ENCODE measurements around the gene TMEM108. TPM values are rescaled to one million over a fixed set of nuclear protein-coding genes. Genes with fewer than 3 reads are reported as not detected.

The TMEM108 gene
- total and polyA plus RNA-seq, 2 of the 4 experiments (the other 2 are of a cell fraction), result 0.18 to 2.2 TPM

DNA sequence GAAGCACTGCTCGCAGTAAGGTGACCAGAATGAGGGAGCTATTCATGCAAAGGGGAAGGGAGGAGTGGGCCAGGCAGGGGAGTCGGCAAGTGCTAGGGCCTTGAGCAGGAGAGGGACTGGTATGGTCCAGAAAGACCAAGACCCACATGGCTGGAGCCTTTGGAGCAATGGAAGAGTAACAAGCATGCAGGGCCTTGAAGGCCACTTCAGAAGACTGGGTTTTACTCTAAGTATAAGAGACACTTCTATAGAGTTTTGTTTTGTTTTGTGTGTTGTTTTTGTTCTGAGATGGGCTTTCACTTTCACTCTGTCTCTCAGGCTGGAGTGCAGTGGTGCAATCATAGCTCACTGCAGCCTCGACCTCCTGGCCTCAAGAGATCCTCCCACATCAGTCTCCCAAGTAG is 403.7 kb downstream of the TMEM108 start:
- H3K14ac ChIP-seq (replicated peaks; ENCODE audit: low read depth, low read length), result no peak overlapping the region
- H3K9me3 ChIP-seq (ENCODE audit: control insufficient read depth, insufficient read depth, low read length), result no peaks in the 10 kb centered on the region
- no peak overlapping the region for H3K56ac ChIP-seq (ENCODE audit: extremely low read depth, insufficient read depth, low read length)
- ChIA-PET POLR2A (ENCODE audit: unreplicated experiment) (no interaction called here), CTCF (interaction anchor here (0.6 kb wide), 1 partner anchor 199 kb away, joined by 3 read pairs; no protein-coding TSS in a partner anchor)
- 79% methylated on average over 2 of the region's 3 CpGs; no CpG with 5 or more reads in 1 of the 2 experiments for WGBS, 2 experiments (ENCODE audit: extremely low coverage in 2 of 2, insufficient read length in 1 of 2)
- no peak for DNase-seq
- H4K20me1 ChIP-seq (ENCODE audit: insufficient read depth, low read length), result no peaks in the 10 kb centered on the region
- peak overlapping the region; percentile 61 for H3K4me2 ChIP-seq (ENCODE audit: low read depth, low read length)
- H3K9me1 ChIP-seq (ENCODE audit: insufficient read depth, low read length), result peaks cover 3% of the 10 kb centered on the region; the same call in 1 of the 2 replicates
- no peak overlapping the region for H3K23ac ChIP-seq (ENCODE audit: low read depth, low read length)
- dilution Hi-C loops (cut with HindIII; ENCODE audit: low sequenced_read_pairs, unreplicated experiment) (no loop called here), in situ Hi-C loops (cut with MboI; ENCODE audit: low sequenced_read_pairs) (no loop called here), intact Hi-C loops (cut with micrococcal nuclease) (loop anchor here (10.0 kb wide), 1 partner anchor 473 kb away; no protein-coding TSS in a partner anchor)
- no peaks in the 10 kb centered on the region for H3K79me1 ChIP-seq (ENCODE audit: low read depth in 1 of 2, low read length in 2 of 2)
- H2AK5ac ChIP-seq (ENCODE audit: low read depth, low read length), result no peak overlapping the region; the same call in 1 of the 2 replicates
- no peak overlapping the region for H3K4me3 ChIP-seq (ENCODE audit: insufficient read depth, low read depth, low read length)
- H4K8ac ChIP-seq (ENCODE audit: low read depth in 2 of 2, low read length in 2 of 2), result peak overlapping the region in 1 of 2 experiments; percentile 68; a peak in 2 of 4 replicates
- no peak overlapping the region for H2BK5ac ChIP-seq (ENCODE audit: low read depth, low read length, poor library complexity, severe bottlenecking)
- no peak overlapping the region for H2AFZ ChIP-seq (replicated peaks; ENCODE audit: low read length, poor library complexity)
- H3K9ac ChIP-seq (ENCODE audit: low read depth, low read length), result no peak overlapping the region
- TF ChIP-seq, protein P1, sequence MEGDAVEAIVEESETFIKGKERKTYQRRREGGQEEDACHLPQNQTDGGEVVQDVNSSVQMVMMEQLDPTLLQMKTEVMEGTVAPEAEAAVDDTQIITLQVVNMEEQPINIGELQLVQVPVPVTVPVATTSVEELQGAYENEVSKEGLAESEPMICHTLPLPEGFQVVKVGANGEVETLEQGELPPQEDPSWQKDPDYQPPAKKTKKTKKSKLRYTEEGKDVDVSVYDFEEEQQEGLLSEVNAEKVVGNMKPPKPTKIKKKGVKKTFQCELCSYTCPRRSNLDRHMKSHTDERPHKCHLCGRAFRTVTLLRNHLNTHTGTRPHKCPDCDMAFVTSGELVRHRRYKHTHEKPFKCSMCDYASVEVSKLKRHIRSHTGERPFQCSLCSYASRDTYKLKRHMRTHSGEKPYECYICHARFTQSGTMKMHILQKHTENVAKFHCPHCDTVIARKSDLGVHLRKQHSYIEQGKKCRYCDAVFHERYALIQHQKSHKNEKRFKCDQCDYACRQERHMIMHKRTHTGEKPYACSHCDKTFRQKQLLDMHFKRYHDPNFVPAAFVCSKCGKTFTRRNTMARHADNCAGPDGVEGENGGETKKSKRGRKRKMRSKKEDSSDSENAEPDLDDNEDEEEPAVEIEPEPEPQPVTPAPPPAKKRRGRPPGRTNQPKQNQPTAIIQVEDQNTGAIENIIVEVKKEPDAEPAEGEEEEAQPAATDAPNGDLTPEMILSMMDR (conservative IDR thresholded peaks at IDR 0.05; ENCODE audit: low read depth, low read length), result no peak
- TF ChIP-seq MAZ (IDR thresholded peaks at IDR 0.05; ENCODE audit: borderline replicate concordance, low read depth, low read length) (no peak), CEBPB (IDR thresholded peaks at IDR 0.05; ENCODE audit: low read depth, low read length) (no peak), BHLHE40 (IDR thresholded peaks at IDR 0.05; ENCODE audit: low read depth, low read length) (no peak), RFX5 (IDR thresholded peaks at IDR 0.05; ENCODE audit: low read depth, low read length) (no peak), FOS (IDR thresholded peaks at IDR 0.05; ENCODE audit: low read depth, low read length) (no peak), POLR2A (IDR thresholded peaks at IDR 0.05; ENCODE audit: low read depth, low read length) (no peak), RCOR1 (IDR thresholded peaks at IDR 0.05; ENCODE audit: insufficient replicate concordance, low read length) (no peak), NFE2L2 (IDR thresholded peaks at IDR 0.05; ENCODE audit: low read depth, low read length) (no peak), SMC3 (IDR thresholded peaks at IDR 0.05; ENCODE audit: low read depth, low read length) (no peak), CHD1 (IDR thresholded peaks at IDR 0.05; ENCODE audit: low read depth, low read length) (no peak), MAFK (IDR thresholded peaks at IDR 0.05; ENCODE audit: low read depth, low read length) (no peak)
- TF ChIP-seq, protein P2, sequence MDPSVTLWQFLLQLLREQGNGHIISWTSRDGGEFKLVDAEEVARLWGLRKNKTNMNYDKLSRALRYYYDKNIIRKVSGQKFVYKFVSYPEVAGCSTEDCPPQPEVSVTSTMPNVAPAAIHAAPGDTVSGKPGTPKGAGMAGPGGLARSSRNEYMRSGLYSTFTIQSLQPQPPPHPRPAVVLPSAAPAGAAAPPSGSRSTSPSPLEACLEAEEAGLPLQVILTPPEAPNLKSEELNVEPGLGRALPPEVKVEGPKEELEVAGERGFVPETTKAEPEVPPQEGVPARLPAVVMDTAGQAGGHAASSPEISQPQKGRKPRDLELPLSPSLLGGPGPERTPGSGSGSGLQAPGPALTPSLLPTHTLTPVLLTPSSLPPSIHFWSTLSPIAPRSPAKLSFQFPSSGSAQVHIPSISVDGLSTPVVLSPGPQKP (IDR thresholded peaks at IDR 0.05; ENCODE audit: borderline replicate concordance, low read depth, low read length), result no peak
- TF ChIP-seq, protein P3, sequence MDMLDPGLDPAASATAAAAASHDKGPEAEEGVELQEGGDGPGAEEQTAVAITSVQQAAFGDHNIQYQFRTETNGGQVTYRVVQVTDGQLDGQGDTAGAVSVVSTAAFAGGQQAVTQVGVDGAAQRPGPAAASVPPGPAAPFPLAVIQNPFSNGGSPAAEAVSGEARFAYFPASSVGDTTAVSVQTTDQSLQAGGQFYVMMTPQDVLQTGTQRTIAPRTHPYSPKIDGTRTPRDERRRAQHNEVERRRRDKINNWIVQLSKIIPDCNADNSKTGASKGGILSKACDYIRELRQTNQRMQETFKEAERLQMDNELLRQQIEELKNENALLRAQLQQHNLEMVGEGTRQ (IDR thresholded peaks at IDR 0.05; ENCODE audit: low read depth, low read length), result no peak
- no peak overlapping the region; the same call in 1 of the 2 replicates for H2BK20ac ChIP-seq (ENCODE audit: low read depth, low read length)
- H3K4ac ChIP-seq (ENCODE audit: low read depth, low read length), result peak overlapping the region; percentile 24
- no peaks in the 10 kb centered on the region for H3K27me3 ChIP-seq (ENCODE audit: control insufficient read depth, insufficient read depth, low read length)
- no peak overlapping the region for H2BK120ac ChIP-seq (ENCODE audit: low read depth, low read length)
- H2AK9ac ChIP-seq (replicated peaks; ENCODE audit: low read depth, low read length, poor library complexity), result no peak overlapping the region
- H4K5ac ChIP-seq (ENCODE audit: low read depth, low read length), result peak overlapping the region; percentile 85
- ATAC-seq (ENCODE audit: low read depth), result peak; percentile 13; the same call in 1 of the 2 replicates
- no peak overlapping the region for H4K91ac ChIP-seq (ENCODE audit: insufficient read depth, low read depth, low read length)
- H3K27ac ChIP-seq (ENCODE audit: insufficient read depth, low read length), result no peak overlapping the region
- peaks cover 2% of the 10 kb centered on the region for H3K4me1 ChIP-seq (ENCODE audit: control insufficient read depth, insufficient read depth, low read length)
- no peak overlapping the region for H2BK15ac ChIP-seq (ENCODE audit: low read depth, low read length)
- H3K36me3 ChIP-seq (ENCODE audit: control insufficient read depth, insufficient read depth, low read length), result no peaks in the 10 kb centered on the region
- no TSS peak for BruUV-seq (replicated peaks)
- H3K18ac ChIP-seq (ENCODE audit: low read depth, low read length), result peak overlapping the region; percentile 22; the same call in 1 of the 2 replicates
